DOHH2 (cell line): ENCODE measurements around the gene RASAL3.

Experiments used
- EZH2phosphoT487 ChIP-seq: fragments of 200-600 bp; sonication (generic); IDR thresholded peaks from 2 replicates; pipeline ENCODE4 v1.6.1; 2017; ENCODE audit warnings: borderline replicate concordance, mild to moderate bottlenecking, antibody characterized with exemption, low read length, moderate library complexity, mixed read lengths
- TF ChIP-seq, protein P1 (sequence below): fragments of 200-600 bp; sonication (generic); IDR thresholded peaks from one replicate; pipeline ENCODE4 v1.5.1; 2014; ENCODE audit warnings: antibody characterized with exemption, mild to moderate bottlenecking, low read depth, low read length; ENCODE audit not compliant: poor library complexity, severe bottlenecking

DNA sequence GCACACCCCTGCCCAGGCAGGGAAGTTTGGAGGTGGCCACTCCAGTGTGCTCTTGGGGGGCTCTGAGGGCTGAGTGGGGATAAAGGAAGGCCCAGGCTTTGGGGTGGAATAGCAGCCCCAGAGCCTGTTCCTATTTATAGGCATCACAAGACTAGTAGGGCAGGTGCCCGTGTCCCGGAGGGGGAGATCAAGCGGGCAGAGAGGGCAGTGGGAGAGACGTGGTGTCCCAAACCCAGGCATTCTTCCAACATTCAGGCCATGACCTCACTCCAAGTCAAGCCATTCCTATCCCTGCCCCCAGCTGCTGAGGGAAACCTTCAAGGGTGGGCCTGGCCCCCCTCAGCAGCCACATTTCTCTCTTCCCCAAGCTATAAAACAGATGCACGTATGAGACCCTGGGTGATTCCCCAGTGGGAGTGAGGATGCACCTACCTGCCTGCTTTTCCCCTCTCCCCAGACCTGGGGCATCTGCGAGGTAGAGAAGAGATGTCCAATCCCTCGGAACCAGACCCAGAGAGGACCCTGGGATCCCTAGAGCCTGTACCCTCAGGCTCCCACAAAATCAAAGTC, 18.5 kb downstream of the RASAL3 start:
- TF ChIP-seq EZH2phosphoT487: no peak
- TF ChIP-seq, protein P1, sequence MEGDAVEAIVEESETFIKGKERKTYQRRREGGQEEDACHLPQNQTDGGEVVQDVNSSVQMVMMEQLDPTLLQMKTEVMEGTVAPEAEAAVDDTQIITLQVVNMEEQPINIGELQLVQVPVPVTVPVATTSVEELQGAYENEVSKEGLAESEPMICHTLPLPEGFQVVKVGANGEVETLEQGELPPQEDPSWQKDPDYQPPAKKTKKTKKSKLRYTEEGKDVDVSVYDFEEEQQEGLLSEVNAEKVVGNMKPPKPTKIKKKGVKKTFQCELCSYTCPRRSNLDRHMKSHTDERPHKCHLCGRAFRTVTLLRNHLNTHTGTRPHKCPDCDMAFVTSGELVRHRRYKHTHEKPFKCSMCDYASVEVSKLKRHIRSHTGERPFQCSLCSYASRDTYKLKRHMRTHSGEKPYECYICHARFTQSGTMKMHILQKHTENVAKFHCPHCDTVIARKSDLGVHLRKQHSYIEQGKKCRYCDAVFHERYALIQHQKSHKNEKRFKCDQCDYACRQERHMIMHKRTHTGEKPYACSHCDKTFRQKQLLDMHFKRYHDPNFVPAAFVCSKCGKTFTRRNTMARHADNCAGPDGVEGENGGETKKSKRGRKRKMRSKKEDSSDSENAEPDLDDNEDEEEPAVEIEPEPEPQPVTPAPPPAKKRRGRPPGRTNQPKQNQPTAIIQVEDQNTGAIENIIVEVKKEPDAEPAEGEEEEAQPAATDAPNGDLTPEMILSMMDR: no peak
